HCT116 (cell line): ENCODE data around the gene GLRA2. TPM values are rescaled to one million over a fixed set of nuclear protein-coding genes. Genes with fewer than 3 reads are reported as not detected.

Experiments
- ATAC-seq: fragments of 200-7000 bp; cut with Tn5 transposase; 2 replicates; pipeline ENCODE4 v1.9.1; 2020; ENCODE audit warnings: mild to moderate bottlenecking, moderate library complexity
- BruUV-seq: library from RNA; stranded (reverse); fragments of 400-500 nt; replicated peaks from 2 replicates; lab custom pipeline; 2021; lab: Mats Ljungman, UMichigan
- CTCF ChIA-PET: fragments of 300-600 bp; sonication (Branson Sonifier 250); formaldehyde crosslinking; loops from one replicate; lab custom pipeline; 2021; ENCODE audit warnings: antibody characterized with exemption; lab: Charles Lee
- POLR2A ChIA-PET: fragments of 300-600, 350-600 bp; sonication (Branson Sonifier 250); formaldehyde crosslinking; loops from one replicate; lab custom pipeline; 2021; ENCODE audit warnings: antibody characterized with exemption; lab: Charles Lee
- RAD21 ChIA-PET, 2 experiments: fragments of 300-600 bp; sonication (Branson Sonifier 250); formaldehyde crosslinking; loops; one replicate each; lab custom pipeline; 2023; ENCODE audit warnings: low total read pairs in 2 of 2; ENCODE audit not compliant: uncharacterized antibody in 2 of 2, unreplicated experiment in 2 of 2, low non-redundant PET in 1 of 2; lab: Charles Lee
- DNase-seq: peaks from one replicate; pipeline ENCODE4 v3.0.0-alpha.2; 2010; ENCODE audit warnings: low read depth, low spot score
- H2AFZ ChIP-seq: fragments of 200-600 bp; shearing (Covaris generic), sonication (generic); 2 replicates; pipeline ENCODE4 v1.6.1; 2017; ENCODE audit warnings: low read depth, mixed run types, mixed read lengths, antibody characterized with exemption, low read length; ENCODE audit not compliant: poor library complexity, severe bottlenecking
- H3K27ac ChIP-seq: 2 replicates; pipeline ENCODE4 v1.5.1; 2012; ENCODE audit warnings: low read depth, low read length
- H3K27me3 ChIP-seq: fragments of 200-600 bp; sonication (generic); 2 replicates; pipeline ENCODE4 v1.6.1; 2016; ENCODE audit warnings: mixed run types, low read length, mixed read lengths; ENCODE audit not compliant: insufficient read depth
- H3K36me3 ChIP-seq, 2 experiments: fragments of 200-500 bp in 1 of 2; fragments of 200-600 bp in 1 of 2; sonication (Bioruptor generic) in 1 of 2; sonication (generic) in 1 of 2; 2 replicates each; pipeline versions ENCODE4 v1.5.1 to v1.6.1; 2014 to 2016; ENCODE audit warnings: low read length in 2 of 2, inconsistent platforms in 1 of 2, mixed read lengths in 1 of 2, mixed run types in 1 of 2; ENCODE audit not compliant: insufficient read depth in 2 of 2, control insufficient read depth in 1 of 2
- H3K4me1 ChIP-seq, 2 experiments: fragments of 200-600 bp in 1 of 2; sonication (generic) in 1 of 2; 2 replicates each; pipeline versions ENCODE4 v1.5.1 to v1.6.1; 2012 to 2017; ENCODE audit warnings: low read length in 2 of 2, inconsistent platforms in 1 of 2, mild to moderate bottlenecking in 1 of 2, mixed read lengths in 1 of 2, mixed run types in 1 of 2, moderate library complexity in 1 of 2; ENCODE audit not compliant: insufficient read depth in 2 of 2, control insufficient read depth in 1 of 2
- H3K4me2 ChIP-seq: fragments of 200-600 bp; sonication (generic); 2 replicates; pipeline ENCODE4 v1.6.1; 2017; ENCODE audit warnings: mixed run types, low read length, mixed read lengths
- H3K4me3 ChIP-seq, 2 experiments: fragments of 200-600 bp in 1 of 2; sonication (generic) in 1 of 2; replicated peaks in 1 of 2; 2 replicates each; pipeline ENCODE4 v1.5.1; 2011 to 2016; ENCODE audit warnings: low read length in 2 of 2, control low read depth in 1 of 2, low read depth in 1 of 2, mild to moderate bottlenecking in 1 of 2, mixed read lengths in 1 of 2, mixed run types in 1 of 2
- H3K79me2 ChIP-seq: fragments of 200-600 bp; sonication (generic); 2 replicates; pipeline ENCODE4 v1.6.1; 2017; ENCODE audit warnings: mild to moderate bottlenecking, mixed run types, low read length, moderate library complexity, mixed read lengths; ENCODE audit not compliant: insufficient read depth
- H3K9ac ChIP-seq: fragments of 200-600 bp; sonication (generic); 2 replicates; pipeline ENCODE4 v1.6.1; 2016; ENCODE audit warnings: low read length, mixed read lengths
- H3K9me2 ChIP-seq: fragments of 200-600 bp; sonication (generic), shearing (Covaris generic); 2 replicates; pipeline ENCODE4 v1.6.1; 2017; ENCODE audit warnings: mixed run types, mild to moderate bottlenecking, moderate library complexity; ENCODE audit not compliant: insufficient read depth
- H3K9me3 ChIP-seq, 2 experiments: fragments of 200-500 bp in 1 of 2; fragments of 200-600 bp in 1 of 2; sonication (Bioruptor generic) in 1 of 2; sonication (generic) in 1 of 2; 2 replicates each; pipeline ENCODE4 v1.6.1; 2014 to 2017; ENCODE audit warnings: low read length in 2 of 2, mixed read lengths in 2 of 2, inconsistent platforms in 1 of 2, low read depth in 1 of 2, mild to moderate bottlenecking in 1 of 2, mixed run types in 1 of 2, moderate library complexity in 1 of 2; ENCODE audit not compliant: control insufficient read depth in 1 of 2, insufficient read depth in 1 of 2
- H4K20me1 ChIP-seq: fragments of 200-600 bp; sonication (generic), shearing (Covaris generic); 2 replicates; pipeline ENCODE4 v1.6.1; 2017; ENCODE audit warnings: mixed run types, mild to moderate bottlenecking, moderate library complexity; ENCODE audit not compliant: insufficient read depth
- CBX3 ChIP-seq: IDR thresholded peaks from 2 replicates; pipeline ENCODE4 v1.6.1; 2012; ENCODE audit warnings: low read depth
- FOSL1 ChIP-seq: IDR thresholded peaks from 2 replicates; pipeline ENCODE4 v1.6.1; 2012; ENCODE audit warnings: low read depth
- RAD21 ChIP-seq: IDR thresholded peaks from 2 replicates; pipeline ENCODE4 v1.6.1; 2012; ENCODE audit warnings: low read depth, mild to moderate bottlenecking
- SP1 ChIP-seq: IDR thresholded peaks from 2 replicates; pipeline ENCODE4 v1.6.1; 2012; ENCODE audit warnings: low read depth
- YY1 ChIP-seq: IDR thresholded peaks from 2 replicates; pipeline ENCODE4 v1.6.1; 2011; ENCODE audit warnings: low read length, low read depth, moderate library complexity, mild to moderate bottlenecking; ENCODE audit not compliant: insufficient replicate concordance; ENCODE audit errors: extremely low read depth
- intact Hi-C: fragments of 100-400 bp; cut with micrococcal nuclease; formaldehyde crosslinking; loops from 2 replicates; pipeline ENCODE4 v1.10.0; 2022
- total RNA-seq: library from RNA; stranded (reverse); gene quantifications from one replicate; pipeline ENCODE4 v1.2.1, GENCODE V29; 2021; ENCODE audit not compliant: unreplicated experiment
- TF ChIP-seq, protein P1 (sequence below): IDR thresholded peaks from 2 replicates; pipeline ENCODE4 v1.6.1; 2012
- TF ChIP-seq, protein P2 (sequence below), 3 experiments: fragments of 200-600 bp in 1 of 3; sonication (generic) in 1 of 3; IDR thresholded peaks in 2 of 3; conservative IDR thresholded peaks in 1 of 3; 2 replicates each; pipeline ENCODE4 v1.5.1; 2012 to 2017; ENCODE audit warnings: low read depth in 2 of 3, low read length in 2 of 3, antibody characterized with exemption in 1 of 3, borderline replicate concordance in 1 of 3, control low read depth in 1 of 3, mild to moderate bottlenecking in 1 of 3, mixed read lengths in 1 of 3, mixed run types in 1 of 3, moderate library complexity in 1 of 3; ENCODE audit not compliant: insufficient read depth in 1 of 3

Gene GLRA2
- total RNA-seq, 1 experiment from 2014 or later, result not detected

GRCh38 chrX:14528629-14529289, 577 bp upstream of the GLRA2 start:
- Histone ChIP-seq H3K9me2 (no peaks in the 10 kb centered on the region), H3K4me2 (no peak overlapping the region), H3K79me2 (no peaks in the 10 kb centered on the region), H3K9ac (no peak overlapping the region), H3K36me3 (no peaks in the 10 kb centered on the region), H3K4me3 (no peak overlapping the region)
- CTCF ChIA-PET, result interaction anchor here (0.7 to 1.5 kb wide), 4 partner anchors 168 to 499 kb away, joined by 3 to 4 read pairs (median 3); partner anchors contain the start of gene GEMIN8
- TF ChIP-seq, protein P1, sequence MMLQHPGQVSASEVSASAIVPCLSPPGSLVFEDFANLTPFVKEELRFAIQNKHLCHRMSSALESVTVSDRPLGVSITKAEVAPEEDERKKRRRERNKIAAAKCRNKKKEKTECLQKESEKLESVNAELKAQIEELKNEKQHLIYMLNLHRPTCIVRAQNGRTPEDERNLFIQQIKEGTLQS, result no peak
- TF ChIP-seq CBX3 (no peak), RAD21 (peak; percentile 62), SP1 (no peak), YY1 (no peak), FOSL1 (no peak)
- TF ChIP-seq, protein P2, sequence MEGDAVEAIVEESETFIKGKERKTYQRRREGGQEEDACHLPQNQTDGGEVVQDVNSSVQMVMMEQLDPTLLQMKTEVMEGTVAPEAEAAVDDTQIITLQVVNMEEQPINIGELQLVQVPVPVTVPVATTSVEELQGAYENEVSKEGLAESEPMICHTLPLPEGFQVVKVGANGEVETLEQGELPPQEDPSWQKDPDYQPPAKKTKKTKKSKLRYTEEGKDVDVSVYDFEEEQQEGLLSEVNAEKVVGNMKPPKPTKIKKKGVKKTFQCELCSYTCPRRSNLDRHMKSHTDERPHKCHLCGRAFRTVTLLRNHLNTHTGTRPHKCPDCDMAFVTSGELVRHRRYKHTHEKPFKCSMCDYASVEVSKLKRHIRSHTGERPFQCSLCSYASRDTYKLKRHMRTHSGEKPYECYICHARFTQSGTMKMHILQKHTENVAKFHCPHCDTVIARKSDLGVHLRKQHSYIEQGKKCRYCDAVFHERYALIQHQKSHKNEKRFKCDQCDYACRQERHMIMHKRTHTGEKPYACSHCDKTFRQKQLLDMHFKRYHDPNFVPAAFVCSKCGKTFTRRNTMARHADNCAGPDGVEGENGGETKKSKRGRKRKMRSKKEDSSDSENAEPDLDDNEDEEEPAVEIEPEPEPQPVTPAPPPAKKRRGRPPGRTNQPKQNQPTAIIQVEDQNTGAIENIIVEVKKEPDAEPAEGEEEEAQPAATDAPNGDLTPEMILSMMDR (IDR thresholded peaks at IDR 0.05 in 2 of 3, conservative IDR thresholded peaks at IDR 0.05 in 1 of 3; ENCODE audit: borderline replicate concordance in 1 of 3, insufficient read depth in 1 of 3, low read depth in 2 of 3, low read length in 2 of 3), result peak; percentile 37 to 57 (median 38); a peak in 5 of 6 replicates
- TF ChIP-seq, all 23 proteins: peak for 2
- RAD21 ChIA-PET, result no interaction called here
- H4K20me1 ChIP-seq, result no peaks in the 10 kb centered on the region
- H3K9me3 ChIP-seq, result no peaks in the 10 kb centered on the region
- intact Hi-C loops, result loop anchor here (2.0 kb wide), 1 partner anchor 434 kb away; no protein-coding TSS in a partner anchor
- POLR2A ChIA-PET, result no interaction called here
- no peaks in the 10 kb centered on the region for H3K27me3 ChIP-seq
- no peaks in the 10 kb centered on the region for H3K4me1 ChIP-seq
- no peak overlapping the region for H2AFZ ChIP-seq
- ATAC-seq, result peak; percentile 52; the same call in 1 of the 2 replicates
- no TSS peak for BruUV-seq
- DNase-seq, result peak; percentile 13
- no peak overlapping the region for H3K27ac ChIP-seq
